ENCODE results near the gene PIWIL4. TPM values are rescaled to one million over a fixed set of nuclear protein-coding genes. Genes with fewer than 3 reads are reported as not detected.
A peak's percentile ranks its signal among the peaks of the same experiment; 100 is the strongest.
"Not testable (repeated sequence)": the region's sequence is repeated elsewhere in the genome, so short reads cannot be mapped to it uniquely, and the experiment has no call there.

PIWIL4 gene
- total RNA-seq, 1 experiment from 2014 or later: 7.7 TPM

- TF ChIP-seq CTCF (IDR thresholded peaks at IDR 0.05; ENCODE audit: unreplicated experiment): no peak
- DNase-seq: no peak
- Mint-ChIP-seq H3K36me3 (ENCODE audit: insufficient read depth, unreplicated experiment) (peaks cover 65% of the 10 kb centered on the region), H3K27ac (ENCODE audit: unreplicated experiment) (no peak overlapping the region), H3K27me3 (ENCODE audit: unreplicated experiment) (no peaks in the 10 kb centered on the region), H3K4me1 (ENCODE audit: low read depth, unreplicated experiment) (peaks cover 13% of the 10 kb centered on the region), H3K4me3 (ENCODE audit: low read depth, unreplicated experiment) (peak overlapping the region; percentile 82), H3K9me3 (ENCODE audit: low read depth, unreplicated experiment) (no peaks in the 10 kb centered on the region)
- no TSS peak for BruUV-seq (replicated peaks)
- CTCF ChIA-PET: no interaction called here
- intact Hi-C loops (cut with micrococcal nuclease; ENCODE audit: unreplicated experiment): loop anchor here (5.0 kb wide), 1 partner anchor 38 kb away; no protein-coding TSS in a partner anchor
These were observed 18.0 kb upstream of the PIWIL4 start for GRCh38 chr11:94549146-94549545.

- Mint-ChIP-seq H3K4me1 (ENCODE audit: low read depth, unreplicated experiment) (peaks cover 18% of the 10 kb centered on the region), H3K27me3 (ENCODE audit: unreplicated experiment) (no peaks in the 10 kb centered on the region), H3K4me3 (ENCODE audit: low read depth, unreplicated experiment) (peak overlapping the region; percentile 82), H3K36me3 (ENCODE audit: insufficient read depth, unreplicated experiment) (peaks cover 52% of the 10 kb centered on the region), H3K9me3 (ENCODE audit: low read depth, unreplicated experiment) (no peaks in the 10 kb centered on the region), H3K27ac (ENCODE audit: unreplicated experiment) (peak overlapping the region; percentile 18)
- BruUV-seq (replicated peaks): no TSS peak
- DNase-seq: no peak
- no peak for TF ChIP-seq CTCF (IDR thresholded peaks at IDR 0.05; ENCODE audit: unreplicated experiment)
- intact Hi-C loops (cut with micrococcal nuclease; ENCODE audit: unreplicated experiment): loop anchor here (2.0 to 10.0 kb wide), 2 partner anchors 52 to 224 kb away; no protein-coding TSS in a partner anchor
- CTCF ChIA-PET: no interaction called here
These were observed 16.7 kb upstream of the PIWIL4 start for GRCh38 chr11:94550513-94550912.

GRCh38 chr11:94553938-94554337, 13.2 kb upstream of the PIWIL4 start:
- no peak overlapping the region for H3K4me3 Mint-ChIP-seq (ENCODE audit: low read depth, unreplicated experiment)
- H3K27me3 Mint-ChIP-seq (ENCODE audit: unreplicated experiment): no peaks in the 10 kb centered on the region
- peaks cover 34% of the 10 kb centered on the region for H3K4me1 Mint-ChIP-seq (ENCODE audit: low read depth, unreplicated experiment)
- no peaks in the 10 kb centered on the region for H3K9me3 Mint-ChIP-seq (ENCODE audit: low read depth, unreplicated experiment)
- no peak for DNase-seq
- intact Hi-C loops (cut with micrococcal nuclease; ENCODE audit: unreplicated experiment): loop anchor here (10.0 kb wide), 1 partner anchor 221 kb away; no protein-coding TSS in a partner anchor
- BruUV-seq (replicated peaks): no TSS peak
- TF ChIP-seq CTCF (IDR thresholded peaks at IDR 0.05; ENCODE audit: unreplicated experiment): no peak
- no peak overlapping the region for H3K27ac Mint-ChIP-seq (ENCODE audit: unreplicated experiment)
- H3K36me3 Mint-ChIP-seq (ENCODE audit: insufficient read depth, unreplicated experiment): peaks cover 18% of the 10 kb centered on the region
- CTCF ChIA-PET: no interaction called here

- Mint-ChIP-seq H3K27ac (ENCODE audit: unreplicated experiment) (peak overlapping the region; percentile 27), H3K4me1 (ENCODE audit: low read depth, unreplicated experiment) (peaks cover 21% of the 10 kb centered on the region)
- DNase-seq; BruUV-seq (replicated peaks); H3K9me3 Mint-ChIP-seq (ENCODE audit: low read depth, unreplicated experiment); H3K36me3 Mint-ChIP-seq (ENCODE audit: insufficient read depth, unreplicated experiment); CTCF ChIA-PET; H3K27me3 Mint-ChIP-seq (ENCODE audit: unreplicated experiment); H3K4me3 Mint-ChIP-seq (ENCODE audit: low read depth, unreplicated experiment): not testable (repeated sequence)
- intact Hi-C loops (cut with micrococcal nuclease; ENCODE audit: unreplicated experiment): loop anchor here (10.0 kb wide), 1 partner anchor 219 kb away; no protein-coding TSS in a partner anchor
These were observed 11.3 kb upstream of the PIWIL4 start for GRCh38 chr11:94555752-94556329.

GRCh38 chr11:94557421-94557820, 9.7 kb upstream of the PIWIL4 start:
- CTCF ChIA-PET: no interaction called here
- DNase-seq: no peak
- Mint-ChIP-seq H3K36me3 (ENCODE audit: insufficient read depth, unreplicated experiment) (no peaks in the 10 kb centered on the region), H3K27ac (ENCODE audit: unreplicated experiment) (no peak overlapping the region), H3K4me3 (ENCODE audit: low read depth, unreplicated experiment) (no peak overlapping the region), H3K27me3 (ENCODE audit: unreplicated experiment) (no peaks in the 10 kb centered on the region), H3K4me1 (ENCODE audit: low read depth, unreplicated experiment) (peaks cover 21% of the 10 kb centered on the region), H3K9me3 (ENCODE audit: low read depth, unreplicated experiment) (no peaks in the 10 kb centered on the region)
- no peak for TF ChIP-seq CTCF (IDR thresholded peaks at IDR 0.05; ENCODE audit: unreplicated experiment)
- BruUV-seq (replicated peaks): no TSS peak
- intact Hi-C loops (cut with micrococcal nuclease; ENCODE audit: unreplicated experiment): loop anchor here (10.0 kb wide), 1 partner anchor 217 kb away; no protein-coding TSS in a partner anchor

Measured in Calu3 (cell line).